Measurements from ENCODE around the gene EXOC6.

Gene EXOC6

DNA sequence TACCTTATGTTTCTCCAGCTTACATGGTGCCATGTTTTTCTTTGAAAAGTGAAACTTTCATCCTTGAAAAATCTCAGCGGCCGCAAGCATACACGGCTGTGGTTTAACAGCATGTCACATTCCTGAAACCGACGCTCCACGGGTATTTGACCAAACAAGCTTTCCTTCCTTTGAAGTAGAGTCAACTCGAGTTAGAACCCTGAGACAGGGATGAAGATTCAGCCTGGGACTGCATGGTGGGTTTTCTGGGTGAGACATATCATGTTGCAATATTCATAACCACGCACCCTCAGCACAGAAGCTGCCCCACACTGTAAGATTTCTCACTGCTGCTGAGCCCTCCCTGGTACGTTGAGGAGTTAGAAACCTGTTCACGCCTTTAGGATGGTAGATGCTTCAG lies 233.5 kb downstream of the EXOC6 start:
- H4K20me1 ChIP-seq (ENCODE audit: control insufficient read depth, insufficient read depth, low read depth, low read length), result no peaks in the 10 kb centered on the region
- H3K4me2 ChIP-seq (ENCODE audit: low read length), result no peak overlapping the region
- peaks cover 12% of the 10 kb centered on the region for H3K27me3 ChIP-seq (ENCODE audit: control insufficient read depth, low read length)
- H3K4me3 ChIP-seq (ENCODE audit: low read length), result no peak overlapping the region
- no peaks in the 10 kb centered on the region for H3K9me3 ChIP-seq (ENCODE audit: control insufficient read depth, insufficient read depth, low read length)
- H3K4me1 ChIP-seq (ENCODE audit: control insufficient read depth, low read length), result peaks cover 5% of the 10 kb centered on the region; the same call in 1 of the 2 replicates
- no peaks in the 10 kb centered on the region for H3K79me2 ChIP-seq (ENCODE audit: control insufficient read depth, low read length)
- no peak for TF ChIP-seq EZH2phosphoT487 (IDR thresholded peaks at IDR 0.05; ENCODE audit: borderline replicate concordance, low read length)
- TF ChIP-seq, protein P1, sequence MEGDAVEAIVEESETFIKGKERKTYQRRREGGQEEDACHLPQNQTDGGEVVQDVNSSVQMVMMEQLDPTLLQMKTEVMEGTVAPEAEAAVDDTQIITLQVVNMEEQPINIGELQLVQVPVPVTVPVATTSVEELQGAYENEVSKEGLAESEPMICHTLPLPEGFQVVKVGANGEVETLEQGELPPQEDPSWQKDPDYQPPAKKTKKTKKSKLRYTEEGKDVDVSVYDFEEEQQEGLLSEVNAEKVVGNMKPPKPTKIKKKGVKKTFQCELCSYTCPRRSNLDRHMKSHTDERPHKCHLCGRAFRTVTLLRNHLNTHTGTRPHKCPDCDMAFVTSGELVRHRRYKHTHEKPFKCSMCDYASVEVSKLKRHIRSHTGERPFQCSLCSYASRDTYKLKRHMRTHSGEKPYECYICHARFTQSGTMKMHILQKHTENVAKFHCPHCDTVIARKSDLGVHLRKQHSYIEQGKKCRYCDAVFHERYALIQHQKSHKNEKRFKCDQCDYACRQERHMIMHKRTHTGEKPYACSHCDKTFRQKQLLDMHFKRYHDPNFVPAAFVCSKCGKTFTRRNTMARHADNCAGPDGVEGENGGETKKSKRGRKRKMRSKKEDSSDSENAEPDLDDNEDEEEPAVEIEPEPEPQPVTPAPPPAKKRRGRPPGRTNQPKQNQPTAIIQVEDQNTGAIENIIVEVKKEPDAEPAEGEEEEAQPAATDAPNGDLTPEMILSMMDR (IDR thresholded peaks at IDR 0.05; ENCODE audit: low read depth, low read length, poor library complexity, severe bottlenecking), result no peak
- no peaks in the 10 kb centered on the region for H3F3A ChIP-seq (ENCODE audit: control insufficient read depth, insufficient read depth)
- H3K36me3 ChIP-seq (ENCODE audit: control insufficient read depth, low read length), result no peaks in the 10 kb centered on the region
- H3K27ac ChIP-seq (ENCODE audit: low read depth, low read length), result no peak overlapping the region
- no peaks in the 10 kb centered on the region for H3K9me2 ChIP-seq (replicated peaks; ENCODE audit: control insufficient read depth, low read length)

DNA sequence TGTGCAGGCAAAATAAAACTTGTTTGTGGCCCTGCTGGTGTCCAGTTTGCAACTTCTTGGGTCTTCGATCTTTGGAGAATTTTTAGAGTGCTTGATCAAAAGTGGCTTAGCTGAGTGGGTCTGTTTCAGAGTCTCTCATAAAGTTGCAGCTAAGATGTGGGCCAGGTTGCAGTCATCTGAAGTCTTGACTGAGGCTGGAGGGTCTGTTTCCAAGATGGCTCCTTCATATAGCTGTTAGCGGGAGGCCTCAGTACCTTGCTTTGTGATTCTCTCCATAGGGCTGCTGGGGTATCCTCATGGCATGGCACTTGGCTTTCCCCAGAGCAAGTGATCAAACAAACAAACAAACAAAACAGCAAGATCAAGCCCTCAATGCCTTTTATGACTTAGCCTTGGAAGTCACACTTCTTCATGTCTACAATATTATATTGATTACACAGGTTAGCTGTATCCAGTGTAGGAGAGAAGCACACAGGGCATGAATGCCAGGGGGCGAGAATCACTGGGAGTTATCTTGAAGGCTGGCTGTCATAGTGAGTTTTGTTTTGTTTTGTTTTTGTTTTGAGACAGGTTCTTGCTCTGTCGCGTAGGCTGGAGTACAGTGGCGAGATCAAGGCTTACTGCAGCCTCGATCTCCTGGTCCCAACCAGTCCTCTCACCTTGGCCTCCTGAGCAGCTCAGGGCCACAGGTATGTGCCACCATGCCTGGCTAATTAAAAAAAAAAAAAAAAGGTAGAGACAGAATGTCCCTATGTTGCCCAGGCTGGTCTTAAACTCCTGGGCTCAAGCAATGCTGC lies 235.6 kb downstream of the EXOC6 start:
- Histone ChIP-seq H3K36me3 (ENCODE audit: control insufficient read depth, low read length) (no peaks in the 10 kb centered on the region), H3F3A (ENCODE audit: control insufficient read depth, insufficient read depth) (no peaks in the 10 kb centered on the region), H4K20me1 (ENCODE audit: control insufficient read depth, insufficient read depth, low read depth, low read length) (no peaks in the 10 kb centered on the region), H3K4me3 (ENCODE audit: low read length) (no peak overlapping the region), H3K79me2 (ENCODE audit: control insufficient read depth, low read length) (no peaks in the 10 kb centered on the region), H3K27ac (ENCODE audit: low read depth, low read length) (no peak overlapping the region), H3K4me2 (ENCODE audit: low read length) (no peak overlapping the region), H3K9me2 (replicated peaks; ENCODE audit: control insufficient read depth, low read length) (no peaks in the 10 kb centered on the region), H3K27me3 (ENCODE audit: control insufficient read depth, low read length) (peaks cover 11% of the 10 kb centered on the region), H3K4me1 (ENCODE audit: control insufficient read depth, low read length) (peaks cover 5% of the 10 kb centered on the region; the same call in 1 of the 2 replicates), H3K9me3 (ENCODE audit: control insufficient read depth, insufficient read depth, low read length) (no peaks in the 10 kb centered on the region)
- no peak for TF ChIP-seq EZH2phosphoT487 (IDR thresholded peaks at IDR 0.05; ENCODE audit: borderline replicate concordance, low read length)
- TF ChIP-seq, protein P1 (IDR thresholded peaks at IDR 0.05; ENCODE audit: low read depth, low read length, poor library complexity, severe bottlenecking), result no peak

DNA sequence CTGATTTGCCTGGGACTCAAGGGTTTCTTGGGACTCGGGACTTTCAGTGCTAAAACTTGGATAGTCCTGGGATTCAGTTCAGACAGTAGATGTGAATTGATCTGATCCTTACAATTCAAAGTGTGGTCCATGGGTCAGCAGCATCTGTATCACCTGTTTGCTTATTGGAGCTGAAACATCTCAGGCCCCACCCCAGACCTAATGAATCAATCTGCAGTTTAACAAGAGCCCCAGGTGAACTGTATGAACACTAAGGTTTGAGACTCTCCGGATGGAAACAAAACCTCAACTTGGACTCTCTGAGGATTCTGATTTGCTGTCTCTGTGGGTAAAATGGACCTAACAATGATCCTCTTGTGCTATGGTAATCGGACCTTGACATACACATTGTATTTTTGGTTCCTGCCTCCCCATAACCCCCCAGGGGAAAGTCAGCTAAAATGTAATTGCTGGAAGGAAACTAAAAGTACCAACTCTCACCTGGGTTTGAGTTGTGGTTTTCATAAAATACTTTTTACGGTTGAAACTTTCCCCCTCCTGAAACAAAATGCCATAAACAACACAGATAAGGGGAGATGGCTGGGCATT lies 237.0 kb downstream of the EXOC6 start:
- Histone ChIP-seq H3K4me3 (ENCODE audit: low read length) (no peak overlapping the region), H3K79me2 (ENCODE audit: control insufficient read depth, low read length) (no peaks in the 10 kb centered on the region), H3K27me3 (ENCODE audit: control insufficient read depth, low read length) (no peaks in the 10 kb centered on the region; the same call in 1 of the 2 replicates), H3K4me1 (ENCODE audit: control insufficient read depth, low read length) (no peaks in the 10 kb centered on the region), H3K4me2 (ENCODE audit: low read length) (no peak overlapping the region), H3K9me2 (replicated peaks; ENCODE audit: control insufficient read depth, low read length) (no peaks in the 10 kb centered on the region), H4K20me1 (ENCODE audit: control insufficient read depth, insufficient read depth, low read depth, low read length) (no peaks in the 10 kb centered on the region), H3K36me3 (ENCODE audit: control insufficient read depth, low read length) (no peaks in the 10 kb centered on the region), H3F3A (ENCODE audit: control insufficient read depth, insufficient read depth) (no peaks in the 10 kb centered on the region), H3K27ac (ENCODE audit: low read depth, low read length) (no peak overlapping the region), H3K9me3 (ENCODE audit: control insufficient read depth, insufficient read depth, low read length) (no peaks in the 10 kb centered on the region)
- TF ChIP-seq, protein P1 (IDR thresholded peaks at IDR 0.05; ENCODE audit: low read depth, low read length, poor library complexity, severe bottlenecking), result no peak
- no peak for TF ChIP-seq EZH2phosphoT487 (IDR thresholded peaks at IDR 0.05; ENCODE audit: borderline replicate concordance, low read length)

All from DOHH2 (cell line).